HG03558 (cell line): ENCODE data around the gene PACSIN2.
A peak's percentile ranks its signal among the peaks of the same experiment; 100 is the strongest.
"Not testable (repeated sequence)": the region's sequence is repeated elsewhere in the genome, so short reads cannot be mapped to it uniquely, and the experiment has no call there.

Experiments
- ATAC-seq: cut with Tn5 transposase; IDR thresholded peaks from one replicate; pipeline ENCODE4 v1.9.1; 2021; ENCODE audit warnings: moderate number of reproducible peaks; ENCODE audit not compliant: unreplicated experiment; ENCODE audit errors: extremely low read depth

Gene PACSIN2, protein sequence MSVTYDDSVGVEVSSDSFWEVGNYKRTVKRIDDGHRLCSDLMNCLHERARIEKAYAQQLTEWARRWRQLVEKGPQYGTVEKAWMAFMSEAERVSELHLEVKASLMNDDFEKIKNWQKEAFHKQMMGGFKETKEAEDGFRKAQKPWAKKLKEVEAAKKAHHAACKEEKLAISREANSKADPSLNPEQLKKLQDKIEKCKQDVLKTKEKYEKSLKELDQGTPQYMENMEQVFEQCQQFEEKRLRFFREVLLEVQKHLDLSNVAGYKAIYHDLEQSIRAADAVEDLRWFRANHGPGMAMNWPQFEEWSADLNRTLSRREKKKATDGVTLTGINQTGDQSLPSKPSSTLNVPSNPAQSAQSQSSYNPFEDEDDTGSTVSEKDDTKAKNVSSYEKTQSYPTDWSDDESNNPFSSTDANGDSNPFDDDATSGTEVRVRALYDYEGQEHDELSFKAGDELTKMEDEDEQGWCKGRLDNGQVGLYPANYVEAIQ

DNA sequence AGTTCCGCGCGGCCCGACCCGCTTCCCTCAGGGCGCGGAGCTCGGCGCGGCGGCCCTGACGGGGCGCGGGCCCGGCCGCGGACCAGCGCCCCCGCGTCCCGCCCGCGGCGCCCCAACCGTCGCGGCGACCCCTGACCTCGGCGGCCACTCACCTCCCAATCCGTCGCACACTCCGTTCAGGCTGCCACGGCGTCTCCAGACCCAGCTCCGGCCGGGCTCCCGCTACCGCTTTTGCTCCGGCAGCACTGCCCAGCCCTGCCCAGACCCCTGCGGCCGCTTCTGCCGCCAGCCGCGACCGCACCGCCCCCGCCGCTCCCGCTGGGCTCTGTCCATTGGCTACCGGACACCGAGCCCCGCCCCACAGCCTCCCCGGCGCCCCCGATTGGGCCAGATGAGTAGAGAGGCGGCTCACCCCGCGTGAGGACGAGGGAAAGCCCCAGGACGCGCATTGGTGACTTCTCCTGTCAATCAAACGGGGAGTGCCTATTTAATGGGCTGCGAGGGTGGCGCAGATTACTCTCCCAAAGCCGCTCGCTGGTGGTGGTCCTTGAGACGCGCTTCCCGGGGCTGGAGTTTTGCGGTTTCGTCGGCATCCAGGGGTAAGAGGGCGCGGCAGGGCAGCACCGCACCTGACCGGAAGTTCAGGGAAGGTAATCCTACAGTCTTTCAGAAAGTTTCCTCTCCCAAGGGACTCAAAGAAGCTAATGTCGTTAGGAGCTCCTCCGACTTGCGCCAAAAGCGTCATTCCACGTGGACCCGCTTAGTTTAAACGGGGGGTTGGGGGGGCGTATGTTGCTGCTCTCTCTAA, at the start of gene PACSIN2:
Gene PACSIN2, minus strand, starts transcription at position 281 of the 808 bp plus-strand sequence. CDS start 103,069 bp downstream, outside the sequence.
- ATAC-seq = peak; percentile 66

DNA sequence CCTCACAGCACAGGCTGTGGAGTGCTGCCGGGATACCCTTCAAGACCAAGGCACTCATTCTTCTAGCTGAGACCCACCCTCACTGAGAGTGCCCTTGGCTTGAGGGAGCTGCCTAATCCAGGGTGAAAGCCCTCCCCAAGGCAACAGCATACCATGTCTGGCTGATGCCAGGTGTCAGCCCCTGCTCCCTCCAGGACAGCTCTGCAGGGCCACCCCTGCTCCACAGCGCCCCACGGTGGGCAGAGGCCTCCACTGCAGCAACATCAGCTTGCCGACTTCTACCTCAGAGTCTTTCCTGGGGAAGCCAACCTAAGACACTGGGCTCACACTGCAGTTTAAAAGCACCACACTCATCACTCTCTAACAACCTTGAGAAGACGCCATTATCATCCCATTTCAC, 45.2 kb upstream of the PACSIN2 start:
- no peak for ATAC-seq

DNA sequence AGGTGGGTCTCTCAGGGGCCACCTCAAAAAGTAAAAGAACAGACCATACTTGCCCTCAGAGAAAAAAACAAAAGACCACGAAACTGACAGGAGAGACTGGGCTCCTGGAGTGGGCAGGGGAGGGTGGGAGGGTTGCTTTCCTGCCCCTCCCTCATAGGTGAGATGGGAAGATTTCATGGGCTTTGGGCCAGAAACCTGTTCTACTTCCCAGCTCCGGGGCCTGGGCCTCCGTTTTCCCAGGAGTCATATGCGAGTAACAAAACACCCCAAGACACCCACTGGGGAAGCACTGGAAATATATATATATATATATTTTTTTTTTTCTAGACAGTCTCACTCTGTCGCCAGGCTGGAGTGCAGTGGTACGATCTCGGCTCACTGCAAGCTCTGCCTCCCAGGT, 42.7 kb upstream of the PACSIN2 start:
- ATAC-seq = no peak

DNA sequence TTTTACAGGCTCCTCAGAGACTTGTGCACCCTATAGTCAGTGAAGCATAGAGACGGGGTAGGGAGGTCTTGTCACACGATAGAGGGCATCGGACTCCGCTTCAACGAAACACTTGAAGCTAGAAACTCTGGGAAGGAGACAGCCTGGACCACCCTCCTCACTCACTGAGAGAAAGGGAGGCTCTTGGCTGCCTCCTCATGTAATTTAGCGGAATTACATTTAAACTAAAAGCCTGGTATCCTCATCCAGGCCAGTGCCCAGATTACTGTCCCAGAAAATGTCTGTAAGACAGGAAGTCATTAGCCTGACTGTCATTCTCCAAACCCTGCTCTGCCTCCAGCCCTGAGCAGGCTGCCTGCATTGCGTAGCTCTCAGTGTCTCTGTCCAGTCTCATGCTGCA, 38.2 kb upstream of the PACSIN2 start:
- no peak for ATAC-seq

DNA sequence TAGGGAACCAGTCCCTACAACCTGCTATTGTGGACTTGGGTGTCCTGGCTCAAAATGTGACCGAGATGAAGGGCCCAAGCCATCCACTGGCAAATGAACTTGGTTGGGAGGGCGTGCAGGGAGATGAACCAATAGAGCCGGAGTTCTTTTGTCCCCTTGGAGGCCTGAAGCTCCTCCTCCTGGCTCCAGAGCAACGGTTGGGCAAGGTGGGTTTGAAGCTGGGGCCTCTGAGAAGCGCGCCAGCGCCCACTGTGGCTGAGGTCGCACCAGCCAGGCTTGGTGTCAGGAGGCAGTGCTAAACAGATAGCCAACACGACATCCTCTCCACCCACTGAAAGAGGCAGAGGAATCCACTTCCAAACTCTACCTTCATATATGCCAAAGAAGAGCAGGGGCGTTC, 36.0 kb upstream of the PACSIN2 start:
- ATAC-seq = no peak

DNA sequence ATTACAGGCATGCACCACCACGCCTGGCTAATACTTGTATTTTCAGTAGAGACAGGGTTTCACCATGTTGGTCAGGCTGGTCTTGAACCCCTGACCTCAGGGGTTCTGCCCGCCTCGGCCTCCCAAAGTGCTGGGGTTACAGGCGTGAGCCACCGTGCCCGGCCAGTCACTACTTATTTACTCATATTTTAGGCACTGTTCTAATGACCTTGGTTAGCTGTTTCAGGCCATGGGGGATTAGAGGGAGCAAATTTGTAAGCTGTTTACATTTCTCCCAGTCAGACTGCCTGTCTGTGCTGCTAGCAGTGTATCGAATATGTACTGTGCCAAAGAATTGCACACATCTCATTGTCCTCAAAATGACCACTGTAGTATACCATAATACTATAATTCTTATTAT, 32.7 kb upstream of the PACSIN2 start:
- ATAC-seq = no peak

DNA sequence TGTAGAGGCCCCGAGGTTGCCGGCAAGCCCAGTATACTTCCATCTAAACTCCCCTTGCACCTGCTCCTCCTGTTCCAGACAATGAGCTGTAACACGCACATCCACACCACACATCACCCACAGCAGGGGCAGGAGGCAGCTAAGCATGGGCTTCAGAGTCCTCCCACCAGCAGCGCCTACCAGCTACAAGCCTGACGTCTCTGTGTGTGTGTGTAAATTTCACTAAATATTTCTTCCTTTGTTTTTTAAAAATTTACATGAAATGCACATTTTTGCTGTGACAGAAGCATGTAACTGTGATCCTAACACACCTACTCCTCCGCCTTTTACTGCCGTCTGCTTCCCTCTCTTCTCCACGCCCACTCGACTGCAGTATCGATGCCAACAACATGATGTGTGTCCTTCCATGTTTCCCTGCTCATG, 29.4 kb upstream of the PACSIN2 start:
- no peak for ATAC-seq

DNA sequence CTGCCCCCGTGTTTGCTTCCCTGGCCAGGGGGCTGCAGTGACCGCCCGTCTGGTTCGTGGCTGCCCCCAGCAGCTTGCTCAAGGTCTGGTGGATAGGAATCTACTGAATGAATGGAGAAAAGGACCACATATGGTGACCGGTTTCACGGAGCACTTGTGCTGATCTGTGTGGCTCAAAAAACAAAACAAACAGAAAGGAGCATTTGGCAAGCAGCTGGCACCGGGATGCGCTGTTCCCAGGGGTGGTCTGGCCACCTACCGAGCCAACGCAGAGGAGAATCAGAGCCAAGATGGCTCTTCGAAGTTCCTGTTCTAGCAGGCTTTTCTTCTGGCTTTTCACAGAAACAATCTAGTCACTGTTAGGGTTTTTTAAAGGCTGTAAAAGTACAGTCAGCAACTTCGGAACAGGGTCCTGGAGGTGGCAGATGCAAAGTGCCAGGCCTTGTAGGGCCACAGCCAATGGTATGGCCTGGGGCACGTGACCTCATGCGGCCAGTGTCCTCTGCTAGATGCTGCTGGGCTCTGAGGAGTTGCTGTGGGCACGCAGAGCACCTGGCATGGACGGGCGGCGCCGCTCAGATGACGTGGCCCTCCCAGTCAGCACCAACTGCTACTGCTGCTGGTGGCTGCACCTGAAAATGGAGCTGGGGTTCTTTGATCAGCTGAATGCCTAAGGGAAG, 27.3 kb upstream of the PACSIN2 start:
- no peak for ATAC-seq

DNA sequence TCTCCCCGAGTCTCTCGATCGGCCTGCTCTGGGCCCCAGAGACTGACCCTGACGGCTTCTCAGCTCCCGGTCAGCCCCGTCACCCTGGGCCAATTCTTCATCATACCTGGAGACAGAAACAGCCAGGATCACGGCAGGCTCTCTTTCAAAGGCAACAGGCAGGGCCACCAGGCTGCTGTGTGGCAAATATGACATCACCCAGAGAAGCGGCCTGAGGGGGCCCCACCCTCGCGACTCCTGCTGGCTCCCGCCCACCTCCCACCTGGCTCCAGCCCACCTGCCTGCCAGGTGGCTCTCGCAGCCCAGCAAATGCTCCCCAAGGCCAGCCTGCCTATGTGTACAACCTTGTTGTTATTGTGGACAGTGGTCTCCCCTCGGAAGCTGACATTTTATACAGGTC, 24.9 kb upstream of the PACSIN2 start:
- no peak for ATAC-seq

DNA sequence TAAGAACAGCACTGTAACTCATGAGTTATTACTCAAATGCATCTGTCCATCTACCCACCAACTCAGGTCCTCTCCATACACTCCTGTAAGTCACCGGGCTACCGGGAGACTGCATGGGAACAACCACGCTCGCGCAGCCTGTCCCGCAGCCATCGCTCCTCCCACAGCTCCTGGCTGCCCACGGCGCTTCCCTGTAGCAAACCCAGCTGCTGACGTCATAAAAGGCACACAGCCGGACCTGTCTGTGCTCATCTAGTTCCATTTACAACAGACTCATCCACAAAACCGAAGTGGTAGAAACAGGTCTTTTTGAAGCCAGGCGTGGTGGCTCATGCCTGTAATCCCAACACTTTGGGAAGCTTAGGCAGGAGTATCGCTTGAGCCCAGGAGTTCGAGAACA, 23.4 kb upstream of the PACSIN2 start:
- no peak for ATAC-seq

DNA sequence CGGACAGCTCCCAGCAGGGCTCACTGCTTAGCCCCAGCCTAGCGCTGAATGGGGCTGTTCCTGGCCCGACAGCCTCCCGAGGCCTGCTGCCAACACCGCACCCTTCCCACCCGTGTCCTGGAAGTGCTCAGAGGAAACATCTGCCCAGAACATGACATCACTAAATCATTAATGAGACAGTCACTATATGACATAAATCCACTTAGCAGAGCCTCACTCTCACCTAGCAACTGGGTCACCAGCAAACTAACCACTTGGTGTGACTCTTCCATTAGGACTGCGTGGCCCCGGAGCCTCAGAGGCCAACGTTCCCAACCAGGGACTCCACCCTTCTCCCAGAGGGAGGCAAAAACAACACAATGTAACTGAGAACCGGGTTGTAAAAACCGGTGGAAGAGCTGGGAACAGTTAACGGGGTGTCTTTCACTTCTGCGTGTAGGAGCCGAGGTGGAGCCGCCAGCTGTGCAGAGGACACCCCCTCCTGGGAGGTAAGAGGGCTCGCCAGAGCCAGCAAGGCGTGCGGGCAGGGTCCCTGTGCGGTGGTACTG, 21.4 kb upstream of the PACSIN2 start:
- no peak for ATAC-seq

DNA sequence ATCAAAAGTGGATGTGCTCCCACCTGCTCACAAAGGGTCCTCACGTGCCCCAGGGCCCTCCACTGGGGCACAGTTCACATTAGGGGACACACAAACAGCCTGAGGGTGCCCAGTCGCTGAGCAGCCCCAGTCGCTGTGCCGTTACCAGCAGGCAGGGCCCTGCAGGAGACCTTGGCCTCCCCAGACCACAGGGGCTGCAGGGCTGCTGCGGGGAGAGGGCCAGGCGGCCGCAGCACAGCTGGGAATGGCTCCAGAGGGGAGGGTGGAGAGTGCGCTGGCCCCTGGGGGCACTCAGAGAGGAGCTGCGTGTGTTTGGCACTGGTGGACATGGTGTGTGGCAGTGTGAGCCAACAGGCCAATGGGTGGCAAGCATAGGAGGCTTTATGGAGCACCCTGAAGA, 20.3 kb upstream of the PACSIN2 start:
- no peak for ATAC-seq

DNA sequence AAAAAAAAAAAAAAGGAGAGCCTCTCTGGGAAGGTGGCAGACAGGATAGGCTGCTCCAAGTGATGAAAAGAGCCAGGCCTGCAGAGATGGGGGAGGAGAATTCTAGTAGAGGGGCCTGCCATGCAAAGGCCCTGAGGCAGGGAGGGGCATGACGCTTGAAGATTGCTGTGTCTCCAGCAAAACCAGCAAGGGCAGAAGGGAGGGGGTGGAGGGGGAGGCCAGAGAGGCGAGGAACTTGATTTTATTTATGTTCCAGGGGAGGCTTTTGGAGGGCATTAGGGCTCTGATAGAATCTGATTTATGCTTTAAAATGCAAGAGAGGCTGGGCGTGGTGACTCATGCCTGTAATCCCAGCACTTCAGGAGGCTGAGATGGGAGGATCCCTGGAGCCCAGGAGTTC, 16.7 kb upstream of the PACSIN2 start:
- no peak for ATAC-seq

DNA sequence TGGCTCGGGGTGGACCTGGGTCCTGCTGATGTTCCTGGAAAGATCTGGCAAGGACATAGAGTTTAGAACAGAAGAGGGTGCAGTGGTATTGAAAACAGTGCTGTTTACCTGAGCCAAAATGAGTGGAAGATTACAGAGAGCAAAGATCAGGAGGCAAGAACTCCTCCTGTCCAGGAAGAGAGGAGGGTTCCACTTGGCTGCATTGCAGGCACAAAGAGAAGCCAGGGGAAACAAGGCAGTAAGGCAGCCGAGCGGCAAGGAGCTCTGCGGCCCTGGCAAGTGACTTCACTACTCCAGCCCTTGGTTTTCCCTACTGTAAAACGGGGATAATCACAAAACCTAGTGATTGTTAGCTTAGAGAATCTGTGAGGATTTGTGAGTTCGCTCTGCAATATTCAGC, 3.7 kb upstream of the PACSIN2 start:
- no peak for ATAC-seq

DNA sequence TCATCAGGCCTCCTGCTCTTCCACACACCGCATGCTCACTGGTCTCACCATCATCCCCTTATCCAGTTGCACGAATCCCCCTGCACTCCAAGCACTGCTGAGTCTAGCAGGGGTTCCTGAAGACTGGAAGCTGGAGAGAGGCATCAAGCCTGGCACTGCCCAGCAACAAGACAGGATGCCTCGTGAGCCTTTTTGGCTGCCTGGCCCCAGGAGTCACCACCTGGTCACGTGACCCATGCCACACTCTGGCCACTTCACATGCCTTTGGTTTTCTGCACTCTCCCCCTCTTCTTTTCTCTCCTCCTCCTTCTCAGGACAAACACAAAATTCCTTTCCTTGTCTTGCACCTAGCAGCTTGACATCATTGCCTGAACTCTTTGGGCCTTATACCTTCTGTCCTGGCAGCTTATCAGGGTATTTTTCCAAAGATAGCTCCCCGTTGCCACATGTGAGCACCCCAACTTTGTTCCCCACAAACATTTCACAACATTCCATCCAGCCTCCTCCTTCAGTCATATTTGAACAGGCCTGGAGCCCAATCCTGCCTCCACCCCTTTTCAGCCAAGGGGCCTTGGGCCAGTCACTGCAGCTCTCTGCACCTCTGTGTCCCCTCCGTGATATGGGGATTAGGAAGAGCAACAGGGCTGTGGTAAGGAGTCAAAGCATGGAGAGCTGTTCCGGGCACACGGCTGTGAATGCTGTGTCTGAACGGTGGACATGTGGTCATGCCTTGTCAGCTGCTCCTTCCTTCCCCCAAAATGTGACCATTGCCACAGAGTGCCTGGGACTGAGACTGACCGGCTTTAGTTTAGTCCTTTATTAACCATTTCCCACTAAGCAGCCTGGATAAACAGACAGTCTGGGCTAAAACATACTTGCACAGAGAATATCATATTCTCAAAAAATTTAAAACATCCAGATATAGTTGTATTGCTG, 2.8 kb upstream of the PACSIN2 start:
- no peak for ATAC-seq

DNA sequence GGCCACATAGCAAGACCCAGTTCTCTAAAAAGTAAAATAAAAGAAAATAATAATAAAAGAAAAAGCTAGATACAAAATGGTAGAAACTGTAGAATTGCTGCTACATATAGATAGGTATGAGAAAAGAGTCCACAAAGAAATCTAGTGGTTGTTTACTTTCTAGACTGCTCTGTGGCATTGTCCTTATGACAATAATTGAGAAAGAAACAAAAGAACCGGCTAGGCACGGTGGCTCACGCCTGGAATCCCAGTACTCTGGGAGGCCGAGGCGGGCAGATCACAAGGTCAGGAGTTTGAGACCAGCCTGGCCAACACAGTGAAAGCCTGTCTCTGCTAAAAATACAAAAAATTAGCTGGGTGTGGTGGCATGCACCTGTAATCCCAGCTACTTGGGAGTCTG, 1.2 kb upstream of the PACSIN2 start:
- ATAC-seq = not testable (repeated sequence)

DNA sequence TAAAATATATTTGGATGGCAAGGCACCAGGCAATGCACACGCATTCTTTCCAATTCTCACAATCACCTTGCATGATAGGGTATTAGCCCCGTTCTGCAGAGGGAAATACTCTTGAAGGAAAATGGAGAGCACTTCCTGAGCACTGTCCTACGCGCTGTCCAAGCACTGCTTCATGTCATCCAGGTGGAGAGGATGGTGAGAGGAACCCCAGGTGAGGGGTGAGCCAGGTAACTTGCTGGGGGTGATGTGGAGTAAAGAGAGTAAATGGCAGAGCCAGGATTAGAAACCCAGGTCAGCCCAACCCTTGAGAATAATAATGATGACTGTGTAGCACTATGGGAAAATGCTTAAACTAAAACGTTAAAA, 711 bp upstream of the PACSIN2 start:
- ATAC-seq = no peak

DNA sequence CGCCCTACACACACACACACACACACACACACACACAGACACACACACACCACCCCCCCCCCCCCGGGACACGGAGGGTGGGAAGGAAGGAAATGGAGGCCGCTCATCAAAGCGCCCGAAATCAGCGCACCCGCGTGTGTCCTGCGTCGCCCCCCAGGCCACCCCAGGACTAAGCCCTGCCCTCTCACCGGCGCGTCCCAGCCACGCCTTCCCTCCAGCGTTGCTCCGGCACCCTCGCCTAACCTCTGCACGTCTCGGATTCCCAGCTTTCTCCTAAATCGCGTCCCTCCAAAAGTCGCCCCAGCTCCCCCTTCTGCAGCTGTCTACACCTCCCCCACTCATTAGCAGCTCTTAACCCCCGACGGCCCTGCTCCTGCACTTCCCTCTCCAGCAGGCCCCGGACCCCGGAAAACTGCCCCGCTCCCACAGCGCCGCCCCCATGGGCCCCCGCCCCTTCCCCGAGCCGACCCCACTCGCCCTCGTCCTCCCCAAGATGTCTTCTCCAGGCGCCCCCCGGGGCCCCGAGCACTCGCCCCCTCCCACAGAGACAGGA, 557 bp downstream of the PACSIN2 start:
- ATAC-seq = no peak
